ENCODE data around the gene ITGAX. TPM values are rescaled to one million over a fixed set of nuclear protein-coding genes. Genes with fewer than 3 reads are reported as not detected.

ITGAX gene
- total and polyA plus RNA-seq, 2 experiments from 2014 or later = 0.50 to 0.60 TPM

DNA sequence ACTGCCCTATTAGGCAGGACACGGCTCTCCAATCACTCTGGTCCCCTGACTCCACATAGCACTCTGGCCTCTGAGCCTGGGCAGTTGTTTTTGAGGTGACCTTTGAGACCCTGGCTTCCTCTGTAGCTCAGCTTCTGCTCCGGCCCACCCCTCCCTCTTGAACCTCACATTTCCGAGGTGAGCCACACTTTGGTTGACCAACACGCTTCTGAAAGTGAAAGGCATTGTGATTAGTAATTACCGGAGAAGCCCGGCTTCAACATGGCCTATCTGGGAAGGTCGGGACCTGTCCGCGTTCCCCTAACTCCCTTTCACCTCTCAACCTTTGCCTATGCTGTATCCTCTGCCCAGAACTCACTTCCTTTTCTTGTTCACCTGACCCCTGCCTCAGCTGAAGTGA is 10.3 kb upstream of the ITGAX start:
- WGBS (ENCODE audit: low lambda C conversion rate, missing lambda C conversion rate) = 79% methylated on average over 9 of the region's 9 CpGs
- Histone ChIP-seq H3K4me2 (no peak overlapping the region), H3K36me3 (replicated peaks; ENCODE audit: insufficient read depth, low read depth) (no peaks in the 10 kb centered on the region)

GRCh38 chr16:31347445-31347844 is 7.5 kb upstream of the ITGAX start:
- no peak overlapping the region for H3K27ac ChIP-seq
- WGBS (ENCODE audit: low lambda C conversion rate, missing lambda C conversion rate) = 67% methylated on average over 5 of the region's 5 CpGs

More for the DNA sequence above, 10.3 kb upstream of the ITGAX start:
- no peak for DNase-seq (ENCODE audit: low spot score)
- Histone ChIP-seq H3K9me2 (replicated peaks; ENCODE audit: insufficient read depth) (no peaks in the 10 kb centered on the region), H4K20me1 (ENCODE audit: insufficient read depth, poor library complexity, severe bottlenecking) (no peaks in the 10 kb centered on the region), H3K27ac (no peak overlapping the region), H2AFZ (no peak overlapping the region), H3K79me2 (no peaks in the 10 kb centered on the region), H3K27me3 (no peaks in the 10 kb centered on the region), H3K4me3 (no peak overlapping the region), H3K4me1 (ENCODE audit: insufficient read depth) (no peaks in the 10 kb centered on the region), H3K9me3 (ENCODE audit: low read depth) (no peaks in the 10 kb centered on the region)
- no peak for TF ChIP-seq EZH2phosphoT487 (IDR thresholded peaks at IDR 0.05; ENCODE audit: low read depth, severe bottlenecking, unreplicated experiment)

GRCh38 chr16:31348579-31348978 is 6.4 kb upstream of the ITGAX start:
- Histone ChIP-seq H3K4me2 (no peak overlapping the region), H3K27me3 (no peaks in the 10 kb centered on the region), H3K79me2 (no peaks in the 10 kb centered on the region), H3K4me3 (no peak overlapping the region), H4K20me1 (ENCODE audit: insufficient read depth, poor library complexity, severe bottlenecking) (no peaks in the 10 kb centered on the region), H3K36me3 (replicated peaks; ENCODE audit: insufficient read depth, low read depth) (no peaks in the 10 kb centered on the region), H3K9me2 (replicated peaks; ENCODE audit: insufficient read depth) (no peaks in the 10 kb centered on the region), H3K4me1 (ENCODE audit: insufficient read depth) (no peaks in the 10 kb centered on the region), H3K9me3 (ENCODE audit: low read depth) (no peaks in the 10 kb centered on the region), H3K27ac (no peak overlapping the region), H2AFZ (no peak overlapping the region)
- no peak for DNase-seq (ENCODE audit: low spot score)
- 59% methylated on average over 3 of the region's 3 CpGs for WGBS (ENCODE audit: low lambda C conversion rate, missing lambda C conversion rate)
- TF ChIP-seq EZH2 (IDR thresholded peaks at IDR 0.05; ENCODE audit: borderline replicate concordance) (no peak), CTCF (IDR thresholded peaks at IDR 0.05; ENCODE audit: poor library complexity) (no peak), EZH2phosphoT487 (IDR thresholded peaks at IDR 0.05; ENCODE audit: low read depth, severe bottlenecking, unreplicated experiment) (no peak)

More at GRCh38 chr16:31347445-31347844, 7.5 kb upstream of the ITGAX start:
- Histone ChIP-seq H3K9me3 (ENCODE audit: low read depth) (no peaks in the 10 kb centered on the region), H3K4me2 (no peak overlapping the region), H3K27me3 (no peaks in the 10 kb centered on the region), H3K4me3 (no peak overlapping the region), H3K79me2 (no peaks in the 10 kb centered on the region), H3K9me2 (replicated peaks; ENCODE audit: insufficient read depth) (no peaks in the 10 kb centered on the region), H3K4me1 (ENCODE audit: insufficient read depth) (no peaks in the 10 kb centered on the region), H2AFZ (no peak overlapping the region), H3K36me3 (replicated peaks; ENCODE audit: insufficient read depth, low read depth) (no peaks in the 10 kb centered on the region), H4K20me1 (ENCODE audit: insufficient read depth, poor library complexity, severe bottlenecking) (no peaks in the 10 kb centered on the region)
- TF ChIP-seq EZH2 (IDR thresholded peaks at IDR 0.05; ENCODE audit: borderline replicate concordance) (no peak), EZH2phosphoT487 (IDR thresholded peaks at IDR 0.05; ENCODE audit: low read depth, severe bottlenecking, unreplicated experiment) (no peak), CTCF (IDR thresholded peaks at IDR 0.05; ENCODE audit: poor library complexity) (no peak)
- no peak for DNase-seq (ENCODE audit: low spot score)

DNA sequence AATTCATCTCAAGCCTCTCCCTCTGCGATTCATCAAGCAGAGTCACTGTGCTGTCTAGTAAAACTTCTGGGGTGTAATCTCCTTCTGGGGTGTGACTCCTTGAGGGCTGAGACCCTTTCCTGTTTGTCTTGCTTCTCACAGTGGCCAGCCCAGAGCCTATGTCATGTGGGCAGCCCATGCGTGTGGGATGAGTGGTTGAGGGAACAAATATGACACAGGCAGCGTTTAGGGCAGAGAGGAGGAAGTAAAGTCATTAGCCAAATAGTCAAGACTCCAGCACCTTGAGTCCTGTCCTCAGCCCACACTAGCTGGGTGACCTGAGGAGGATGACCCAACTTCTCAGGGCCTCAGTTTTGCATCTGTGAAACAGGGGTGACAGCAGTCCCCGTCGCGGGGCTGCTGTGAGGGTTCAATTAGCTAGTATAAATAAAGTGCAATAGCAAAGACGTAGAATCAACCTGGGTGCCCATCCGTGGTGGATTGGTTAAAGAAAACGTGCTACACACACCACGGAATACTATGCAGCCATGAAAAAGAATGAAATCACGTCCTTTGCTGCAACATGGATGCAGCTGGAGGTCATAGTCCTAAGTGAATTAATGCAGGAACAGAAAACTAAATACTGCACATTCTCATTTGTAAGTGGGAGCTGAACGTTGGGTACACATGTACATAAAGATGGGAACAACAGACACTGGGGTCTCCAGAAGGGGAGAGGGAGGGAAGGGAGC is 4.5 kb upstream of the ITGAX start:
- H3K36me3 ChIP-seq (replicated peaks; ENCODE audit: insufficient read depth, low read depth) = no peaks in the 10 kb centered on the region
- WGBS (ENCODE audit: low lambda C conversion rate, missing lambda C conversion rate) = 80% methylated on average over 12 of the region's 12 CpGs
- no peak for DNase-seq (ENCODE audit: low spot score)
- H2AFZ ChIP-seq = no peak overlapping the region
- H3K4me1 ChIP-seq (ENCODE audit: insufficient read depth) = no peaks in the 10 kb centered on the region
- no peak overlapping the region for H3K4me3 ChIP-seq
- no peak overlapping the region for H3K4me2 ChIP-seq
- H3K9me3 ChIP-seq (ENCODE audit: low read depth) = no peaks in the 10 kb centered on the region
- no peaks in the 10 kb centered on the region for H4K20me1 ChIP-seq (ENCODE audit: insufficient read depth, poor library complexity, severe bottlenecking)
- no peak overlapping the region for H3K27ac ChIP-seq
- TF ChIP-seq EZH2phosphoT487 (IDR thresholded peaks at IDR 0.05; ENCODE audit: low read depth, severe bottlenecking, unreplicated experiment) (no peak), EZH2 (IDR thresholded peaks at IDR 0.05; ENCODE audit: borderline replicate concordance) (no peak), CTCF (IDR thresholded peaks at IDR 0.05; ENCODE audit: poor library complexity) (no peak)
- H3K9me2 ChIP-seq (replicated peaks; ENCODE audit: insufficient read depth) = no peaks in the 10 kb centered on the region
- no peaks in the 10 kb centered on the region for H3K79me2 ChIP-seq
- no peaks in the 10 kb centered on the region for H3K27me3 ChIP-seq
